Activated CD4-positive, alpha-beta T cell treated with anti-CD3 and anti-CD28 coated beads for 4 hours (primary cell): ENCODE measurements around the gene EFNA5.
"Not testable (repeated sequence)": the region's sequence is repeated elsewhere in the genome, so short reads cannot be mapped to it uniquely, and the experiment has no call there.

Experiments
- DNase-seq, 2 donors: peaks; one replicate each; pipeline ENCODE4 v3.0.0-alpha.2; 2020

Gene EFNA5

DNA sequence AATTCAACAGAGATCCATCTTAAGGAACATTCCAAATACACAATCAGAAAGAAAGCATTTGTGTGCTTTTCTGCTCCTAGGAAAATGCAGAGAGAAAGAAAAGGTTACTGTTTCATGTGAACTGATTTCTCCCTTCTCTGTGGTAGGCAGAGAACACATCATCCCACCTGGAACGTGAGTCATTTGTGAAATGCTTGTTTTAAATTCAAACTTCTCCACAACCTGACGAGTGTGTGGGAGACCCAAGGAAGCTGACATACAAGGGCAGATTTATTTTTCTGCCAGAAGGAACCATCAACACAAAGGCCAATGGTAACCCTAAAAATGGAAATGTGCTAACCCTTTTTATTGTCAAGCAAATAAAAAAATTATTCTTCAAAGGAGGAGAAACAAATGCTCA, 156.4 kb downstream of the EFNA5 start:
- DNase-seq = no peak

DNA sequence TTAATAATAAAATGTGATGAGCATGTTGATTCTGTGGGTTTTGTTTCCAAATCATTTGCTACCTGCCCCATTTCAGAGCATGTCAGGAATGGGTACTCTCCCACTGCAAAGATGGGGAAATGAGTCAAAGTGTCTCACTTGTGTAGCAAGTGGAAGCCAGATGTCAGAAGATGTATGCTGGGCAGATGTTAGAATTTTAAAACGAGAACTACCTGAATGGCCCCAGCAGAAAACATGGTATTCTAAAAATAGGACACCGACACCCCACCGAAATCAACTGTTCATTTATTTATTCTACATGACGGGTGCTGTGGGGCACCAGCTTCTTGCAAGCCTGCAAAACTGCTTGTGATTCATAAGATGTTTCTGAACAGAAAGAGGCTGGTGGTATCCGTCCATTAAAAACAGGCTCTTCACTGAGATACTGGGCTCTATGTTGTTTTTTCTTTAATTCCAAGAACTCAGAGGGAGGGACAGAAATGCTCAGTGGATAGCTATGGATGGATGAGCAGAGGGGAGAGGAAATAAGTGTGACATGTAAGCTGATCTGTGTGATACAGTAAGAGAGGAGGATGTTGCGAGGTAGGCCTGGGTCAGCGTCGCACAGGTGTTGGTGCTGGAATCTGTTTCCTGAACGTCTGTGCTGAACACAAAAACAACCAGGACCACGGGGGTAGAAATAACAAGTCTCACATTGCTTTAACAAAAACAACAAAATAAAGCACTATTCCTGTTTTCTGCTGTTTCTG, 157.2 kb downstream of the EFNA5 start:
- DNase-seq = no peak

DNA sequence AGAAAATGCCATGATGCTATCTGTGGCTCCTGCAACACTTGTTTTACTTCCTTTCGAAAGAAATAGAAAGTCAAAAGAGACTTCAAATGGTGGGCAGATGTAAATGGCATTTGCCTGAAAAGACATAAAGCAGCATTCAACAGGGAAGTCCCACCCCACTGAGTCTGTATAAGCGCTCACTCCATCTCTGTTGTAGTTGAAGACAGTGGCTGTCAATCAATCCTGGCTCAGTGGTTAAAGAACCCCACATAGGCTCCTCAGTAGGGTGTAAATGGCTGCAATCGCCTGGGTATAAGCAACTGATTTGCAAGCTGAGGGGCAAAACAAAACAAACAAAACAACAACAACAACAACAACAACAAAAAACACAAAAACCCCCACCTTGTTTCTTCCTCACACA, 158.7 kb downstream of the EFNA5 start:
- no peak for DNase-seq

DNA sequence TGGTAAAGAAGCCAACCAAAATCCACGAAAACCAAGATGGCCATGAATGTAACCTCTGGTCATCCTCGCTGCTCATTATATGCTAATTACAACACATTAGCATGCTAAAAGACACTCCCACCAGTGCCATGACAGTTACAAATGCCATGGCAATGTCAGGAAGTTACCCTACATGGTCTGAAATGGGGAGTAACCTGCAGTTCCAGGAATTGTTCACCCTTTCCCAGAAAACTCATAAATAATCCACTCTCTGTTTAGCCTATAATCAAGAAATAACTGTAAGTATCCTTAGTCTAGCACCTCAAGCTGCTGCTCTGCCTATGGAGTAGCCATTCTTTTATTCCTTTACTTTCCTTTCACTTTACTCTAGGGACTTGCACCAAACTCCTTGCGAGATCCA, 160.6 kb downstream of the EFNA5 start:
- DNase-seq = no peak

DNA sequence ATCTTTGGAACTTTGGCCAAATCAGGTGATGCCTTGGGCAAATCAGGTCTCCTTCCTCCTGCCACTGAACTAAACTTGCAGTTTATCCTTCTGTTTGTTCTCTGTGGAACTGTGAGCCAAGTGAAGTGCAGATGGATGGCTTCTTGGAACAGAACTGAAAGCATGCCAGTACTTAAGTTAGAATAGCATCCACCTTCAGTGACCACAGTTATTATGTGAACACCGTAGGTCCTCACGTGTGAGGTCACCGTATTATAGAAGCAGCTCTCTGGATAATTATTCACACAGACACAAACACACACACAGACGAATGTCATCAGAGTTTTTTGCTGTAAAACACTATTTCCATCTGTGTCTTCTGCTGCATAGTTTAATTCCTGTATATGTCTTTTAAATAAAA, 162.6 kb downstream of the EFNA5 start:
- DNase-seq = no peak

DNA sequence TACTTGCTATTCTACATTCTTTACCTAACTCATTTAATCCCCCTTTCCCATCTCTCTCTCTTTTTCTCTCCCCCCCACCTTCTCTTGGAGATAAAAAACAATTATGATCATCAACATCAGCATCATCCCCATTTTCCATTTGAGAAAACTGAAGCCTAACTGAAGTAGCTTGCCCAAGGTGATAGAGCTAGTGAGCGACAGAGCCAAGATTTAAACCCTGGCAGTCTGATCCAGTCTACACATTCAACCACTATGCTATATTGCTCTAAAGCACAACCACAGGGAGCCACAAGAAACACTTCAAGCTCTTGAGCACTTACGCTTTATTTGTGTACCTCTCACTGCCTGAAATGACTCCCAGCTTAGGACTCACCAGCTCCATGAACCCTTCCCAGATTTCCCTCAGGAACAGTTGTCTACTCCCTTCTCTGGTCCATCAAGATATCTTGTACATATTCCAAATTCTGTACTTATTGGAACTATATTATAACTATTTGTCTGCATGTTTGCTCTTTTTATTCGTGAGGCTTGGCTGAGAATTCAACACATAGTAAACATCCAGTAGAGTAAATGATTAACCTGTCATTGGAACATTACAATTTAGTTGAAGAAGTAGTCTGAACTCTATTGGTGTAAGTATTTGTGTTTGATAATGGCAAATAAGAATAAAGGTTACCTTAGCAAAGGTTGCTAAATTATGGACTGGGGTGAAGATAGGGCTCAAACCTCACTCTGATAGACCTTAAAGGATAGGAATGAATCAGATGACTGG, 164.8 kb downstream of the EFNA5 start:
- DNase-seq = no peak

DNA sequence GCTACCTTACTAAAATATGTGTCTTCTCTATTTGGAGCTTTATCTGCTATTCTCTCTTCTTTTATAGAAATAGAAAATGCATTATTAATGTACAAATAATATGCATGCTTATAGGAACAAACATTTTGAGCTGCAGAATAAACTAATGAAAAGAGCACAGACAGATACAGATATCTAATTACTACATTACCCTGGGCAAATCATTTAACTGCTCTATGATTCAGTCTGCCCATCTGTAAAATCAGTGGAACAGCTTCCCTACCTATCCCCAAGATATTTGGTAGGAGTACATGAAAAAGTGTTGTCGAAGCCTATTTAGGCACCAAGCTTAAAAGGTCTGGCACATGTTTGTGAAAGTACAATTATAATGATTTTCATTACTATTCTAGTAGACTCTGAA, 166.3 kb downstream of the EFNA5 start:
- no peak for DNase-seq

DNA sequence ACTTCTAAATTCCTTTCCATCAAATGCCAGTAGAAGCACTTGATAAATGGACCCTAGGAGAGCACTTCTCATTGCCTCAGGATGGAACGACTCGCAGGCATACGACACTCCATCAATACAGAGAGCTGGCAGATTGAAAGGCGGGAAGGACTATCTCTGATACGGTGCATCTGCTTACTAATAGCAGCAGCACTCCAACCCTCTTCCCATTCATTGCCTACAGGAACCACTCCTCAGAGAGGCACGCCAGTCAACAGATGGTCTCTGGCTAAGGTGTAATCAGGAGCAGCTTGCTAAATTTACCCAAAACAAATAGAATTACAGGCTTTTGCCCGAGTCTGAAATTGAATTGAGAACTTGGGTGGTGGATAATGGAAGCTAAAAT, 168.1 kb downstream of the EFNA5 start:
- DNase-seq = no peak

DNA sequence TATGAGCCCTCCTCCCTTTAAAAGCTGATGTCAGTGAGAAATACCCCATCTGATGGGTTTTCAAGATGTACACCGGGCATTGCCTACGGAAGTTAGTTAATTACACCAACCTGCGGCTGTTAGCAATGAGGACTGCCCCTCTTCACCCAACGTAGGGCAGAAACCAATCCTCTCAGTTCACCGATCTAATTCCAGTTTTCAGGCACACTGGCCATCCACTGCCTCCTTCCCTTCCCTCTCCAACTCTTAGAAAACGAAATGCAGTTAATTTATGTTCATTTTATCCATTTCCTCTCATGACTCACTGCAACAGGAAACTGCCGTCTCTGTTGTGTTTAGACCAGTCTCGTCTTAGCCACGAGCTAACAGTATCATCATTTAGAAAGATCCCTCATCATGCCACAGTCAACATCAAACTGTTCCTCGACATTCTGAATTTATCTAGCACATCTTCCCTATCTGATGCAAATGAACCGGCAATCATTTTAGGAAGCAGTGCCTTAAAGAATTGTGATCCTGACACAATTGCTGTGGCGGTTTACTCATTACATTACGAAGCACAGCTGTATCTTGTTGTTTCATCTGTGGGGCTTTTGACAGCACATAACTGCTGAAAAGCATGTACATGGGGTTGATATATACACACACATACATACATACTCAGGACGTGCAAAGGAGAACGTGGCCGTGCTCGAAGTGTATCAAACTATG, 168.6 kb downstream of the EFNA5 start:
- no peak for DNase-seq

DNA sequence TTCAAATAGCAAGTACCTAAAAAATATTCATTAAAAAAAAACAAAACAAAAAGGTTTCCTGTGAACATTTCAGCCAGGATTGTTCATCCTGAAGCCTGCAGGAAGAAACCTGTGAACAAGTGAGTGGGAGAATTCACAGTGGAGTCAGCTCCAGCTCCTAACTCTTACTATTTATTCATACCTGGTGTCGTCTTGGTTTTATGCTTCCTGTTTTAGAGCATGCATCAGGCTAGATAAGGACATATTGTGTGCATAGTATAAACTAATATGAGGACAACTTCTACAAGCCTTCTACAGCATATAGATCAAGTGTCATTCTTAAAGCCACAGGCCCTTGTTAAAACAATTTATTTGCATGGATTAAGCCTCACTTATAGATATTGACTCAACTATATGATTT, 169.9 kb downstream of the EFNA5 start:
- DNase-seq = no peak

DNA sequence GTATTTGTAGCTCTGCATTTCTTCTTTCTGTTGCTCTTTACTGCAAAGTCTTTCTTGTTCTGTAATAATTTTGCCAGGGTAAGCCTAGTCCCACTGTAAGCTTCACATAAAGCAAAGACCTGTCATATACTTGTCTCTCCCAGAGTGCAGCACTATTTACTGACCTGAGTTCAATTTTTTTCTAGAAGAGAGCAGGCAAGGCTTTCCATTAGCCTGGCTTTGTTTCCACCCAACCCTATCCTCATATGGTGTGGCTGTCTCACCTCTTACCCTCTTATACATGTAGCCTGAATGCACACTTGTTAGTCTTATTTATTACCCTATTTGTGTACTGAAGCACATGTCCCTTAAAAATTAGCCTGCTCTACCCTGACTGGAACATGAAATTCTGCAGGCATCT, 170.4 kb downstream of the EFNA5 start:
- no peak for DNase-seq

DNA sequence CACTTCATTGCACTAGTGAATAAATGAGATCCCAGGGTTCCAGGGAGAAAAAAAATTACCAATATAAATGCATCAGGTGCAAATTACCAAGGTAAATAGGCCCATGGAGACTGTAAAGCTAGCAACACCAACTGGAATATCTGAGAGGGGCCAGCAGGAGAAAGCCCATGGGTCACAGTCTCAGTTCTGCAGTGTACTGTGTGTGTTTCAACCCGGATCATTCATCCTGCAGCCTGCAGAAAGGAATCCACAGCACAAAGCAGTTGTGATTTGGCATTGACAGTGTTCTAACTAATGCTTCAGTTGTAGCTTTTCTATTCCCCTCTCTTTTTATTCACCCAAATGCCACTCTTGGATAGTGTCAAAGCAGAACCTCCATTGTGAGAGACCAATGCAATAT, 171.0 kb downstream of the EFNA5 start:
- DNase-seq = no peak

DNA sequence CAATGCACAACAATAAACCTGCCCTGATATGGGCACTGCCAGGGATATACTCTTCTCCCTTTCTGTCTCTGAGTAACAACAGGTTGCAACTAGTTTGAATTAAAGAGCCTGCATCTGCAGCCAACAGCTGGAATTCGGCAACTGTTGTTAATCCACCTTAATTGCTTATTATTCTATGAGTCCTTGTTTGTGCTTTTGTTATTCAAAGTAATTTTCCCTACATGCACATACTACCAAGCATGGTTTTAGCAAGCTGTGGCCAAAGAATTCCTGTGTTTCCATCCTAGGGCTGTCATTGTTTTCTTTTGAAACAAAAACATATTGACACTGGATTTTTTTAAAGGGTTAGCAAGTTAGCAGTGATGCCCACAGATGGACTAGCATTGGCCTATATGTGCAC, 171.5 kb downstream of the EFNA5 start:
- DNase-seq = no peak

DNA sequence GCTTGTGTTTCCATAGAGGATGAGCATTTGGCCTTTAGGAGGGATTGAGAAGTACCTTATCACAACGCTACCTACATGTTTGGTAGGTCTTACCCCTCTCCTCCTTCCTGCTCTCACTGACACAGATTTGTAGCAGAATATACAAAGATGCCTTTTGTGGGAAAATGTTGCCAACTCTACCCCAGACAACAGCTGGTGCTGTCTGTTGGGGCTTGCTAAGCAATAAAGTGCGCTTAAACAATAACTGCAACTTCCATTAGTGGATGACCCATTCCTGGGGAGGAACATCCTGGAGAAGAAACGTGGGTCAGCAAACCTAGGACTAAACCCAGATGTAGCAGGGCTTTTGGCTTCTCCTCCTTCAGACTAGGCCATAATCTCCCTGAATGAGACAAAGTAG, 174.3 kb downstream of the EFNA5 start:
- DNase-seq = no peak

DNA sequence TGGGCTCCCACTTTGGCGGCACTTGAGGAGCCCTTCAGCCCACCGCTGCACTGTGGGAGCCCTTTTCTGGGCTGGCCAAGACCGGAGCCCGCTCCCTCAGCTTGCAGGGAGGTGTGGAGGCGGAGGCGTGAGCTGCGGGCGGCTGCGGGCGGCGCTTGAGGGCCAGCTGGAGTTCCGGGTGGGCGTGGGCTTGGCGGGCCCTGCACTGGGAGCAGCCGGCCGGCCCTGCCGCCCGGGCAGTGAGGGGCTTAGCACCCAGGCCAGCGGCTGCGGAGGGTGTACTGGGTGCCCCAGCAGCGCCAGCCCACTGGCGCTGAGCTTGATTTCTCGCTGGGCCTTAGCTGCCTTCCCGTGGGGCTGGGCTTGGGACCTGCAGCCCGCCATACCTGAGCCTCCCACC, 176.6 kb downstream of the EFNA5 start:
- not testable (repeated sequence) for DNase-seq

DNA sequence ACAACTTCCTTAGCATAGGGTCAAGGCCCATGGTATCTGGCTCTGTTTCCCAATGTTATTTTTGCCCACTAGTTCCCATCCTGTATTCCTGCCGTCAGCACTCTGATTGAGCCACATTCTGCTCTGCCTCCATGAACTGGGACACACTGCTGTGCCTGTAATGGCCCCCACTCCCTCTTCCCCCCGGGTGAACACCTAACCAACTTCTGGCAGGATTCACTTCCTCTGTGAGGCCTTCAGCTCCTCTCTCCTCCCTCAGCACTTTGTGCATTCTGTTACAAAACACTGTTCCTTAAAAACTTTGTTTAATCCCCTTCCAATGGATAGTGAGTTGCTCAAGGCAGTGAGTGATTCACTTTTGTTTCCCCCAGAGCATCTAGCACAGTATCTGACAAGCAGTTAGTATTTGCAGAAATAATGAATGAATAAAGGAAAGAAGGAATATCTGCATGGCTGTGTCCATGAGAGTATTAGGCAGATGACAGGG, 183.6 kb downstream of the EFNA5 start:
- DNase-seq = no peak

DNA sequence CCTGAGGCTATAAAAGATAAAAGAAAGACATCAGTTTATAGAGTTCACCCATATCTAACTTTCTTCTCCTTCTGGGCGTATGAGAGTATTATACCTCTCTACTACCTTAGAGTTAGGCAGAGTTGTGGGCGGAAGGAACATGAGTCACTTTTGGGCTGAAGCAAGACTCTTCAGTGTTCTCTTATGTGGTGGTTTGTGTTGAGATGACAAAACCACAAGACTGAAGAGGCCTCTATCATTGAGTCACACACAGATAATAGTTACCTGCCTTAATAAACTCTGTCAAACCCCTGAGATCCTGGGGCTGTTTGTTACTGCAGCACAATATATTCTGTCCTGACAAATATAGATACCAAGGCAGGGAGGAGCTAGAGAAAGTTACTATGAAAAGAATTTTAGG, 184.2 kb downstream of the EFNA5 start:
- DNase-seq = peak; percentile 9 to 17

DNA sequence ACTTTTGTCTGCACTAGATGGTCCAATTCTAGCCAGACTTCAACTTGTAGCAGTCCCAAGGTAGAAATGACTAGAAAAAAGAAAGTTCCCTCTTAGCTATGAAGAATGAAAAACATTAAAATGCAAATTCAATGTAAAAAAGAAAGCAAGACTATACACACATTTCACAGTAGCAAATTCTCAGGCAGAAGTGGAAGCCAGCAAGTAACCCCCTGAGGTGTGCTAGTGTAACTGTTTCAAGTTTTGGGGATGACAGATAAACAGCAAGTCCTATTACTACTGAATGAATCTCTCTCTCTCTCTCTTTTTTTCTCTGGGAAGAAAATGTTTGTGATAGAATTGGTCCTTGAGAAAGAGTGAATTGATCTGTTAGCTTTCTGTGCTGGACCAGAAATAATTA, 185.6 kb downstream of the EFNA5 start:
- no peak for DNase-seq

DNA sequence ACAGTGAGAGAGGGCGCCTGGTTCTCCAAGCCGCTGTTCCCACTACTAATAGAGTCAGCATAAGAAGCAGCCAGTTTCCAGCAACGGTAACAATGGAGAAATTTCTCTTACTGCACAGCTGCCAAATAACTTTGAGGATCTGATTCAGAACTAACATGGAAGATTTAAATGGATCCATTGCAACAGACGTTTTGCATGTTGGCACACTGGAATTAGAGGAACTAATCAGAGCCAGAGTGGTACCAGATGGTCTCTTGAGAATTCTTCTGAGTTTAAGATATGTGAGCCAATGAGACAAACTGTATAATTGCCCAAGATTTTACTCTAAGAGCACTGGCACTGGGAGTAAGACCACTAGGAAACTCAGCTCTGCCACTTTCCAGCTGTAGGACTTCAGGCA, 186.5 kb downstream of the EFNA5 start:
- DNase-seq = no peak

DNA sequence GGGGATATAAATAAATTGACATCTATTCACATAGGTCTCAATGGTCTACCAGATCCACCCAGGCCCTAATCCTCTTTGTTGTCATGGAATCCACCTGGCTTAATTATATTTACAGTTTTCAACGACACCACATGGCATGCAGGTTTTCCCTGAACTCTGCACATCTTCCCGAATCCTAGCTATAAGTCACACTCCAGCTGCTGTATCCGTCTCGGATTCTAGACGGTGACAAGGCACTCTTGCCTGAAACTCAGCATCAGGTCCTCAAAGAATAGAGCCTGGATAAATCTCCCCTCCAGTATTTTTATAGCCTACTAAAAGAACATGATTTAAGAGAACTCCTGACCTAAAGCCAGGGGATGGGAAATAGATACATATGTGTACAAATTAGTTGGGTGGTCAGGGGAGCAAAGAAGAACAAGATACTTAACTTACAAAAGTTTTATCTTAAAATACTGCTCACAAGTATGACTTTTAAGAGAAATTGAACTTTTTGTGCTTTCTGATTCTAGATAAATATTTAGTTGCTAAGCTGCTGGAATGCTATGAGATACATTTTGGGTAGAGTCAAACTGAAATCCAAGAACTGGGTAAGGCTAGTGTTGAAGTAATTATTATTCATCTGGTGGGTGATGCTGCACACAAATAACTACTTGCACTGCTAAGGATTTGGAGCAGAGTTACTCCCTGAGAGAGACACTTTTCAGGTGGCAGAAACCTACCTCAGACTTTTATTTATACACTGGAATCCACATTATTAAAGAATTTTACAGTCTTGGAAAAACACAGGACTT, 187.3 kb downstream of the EFNA5 start:
- DNase-seq = no peak

DNA sequence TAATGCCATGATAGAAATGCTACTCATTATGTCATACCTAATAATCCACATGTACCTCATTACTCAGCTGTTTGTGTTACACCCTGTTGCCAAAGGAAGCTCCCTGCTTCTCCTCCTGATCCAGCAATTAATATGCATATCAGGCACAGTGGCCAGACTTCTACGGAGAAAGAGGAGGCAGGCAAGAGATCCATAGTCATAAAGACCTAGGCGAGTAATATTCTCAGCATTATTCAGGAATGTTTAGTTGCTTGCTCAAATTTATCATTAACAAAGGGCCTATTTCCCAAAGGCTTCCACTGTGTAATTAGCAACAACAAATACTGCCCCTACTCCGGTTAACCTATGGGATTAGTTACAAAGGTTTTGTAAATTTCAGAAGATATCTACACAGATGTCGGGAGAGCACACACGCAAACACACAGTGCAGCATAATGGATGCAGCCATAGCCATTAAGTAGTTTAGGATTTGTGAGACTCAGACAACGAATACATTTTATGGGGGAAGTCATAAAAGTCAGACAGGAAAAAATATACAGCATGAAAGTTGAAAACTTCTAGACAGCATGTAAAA, 192.6 kb downstream of the EFNA5 start:
- no peak for DNase-seq

DNA sequence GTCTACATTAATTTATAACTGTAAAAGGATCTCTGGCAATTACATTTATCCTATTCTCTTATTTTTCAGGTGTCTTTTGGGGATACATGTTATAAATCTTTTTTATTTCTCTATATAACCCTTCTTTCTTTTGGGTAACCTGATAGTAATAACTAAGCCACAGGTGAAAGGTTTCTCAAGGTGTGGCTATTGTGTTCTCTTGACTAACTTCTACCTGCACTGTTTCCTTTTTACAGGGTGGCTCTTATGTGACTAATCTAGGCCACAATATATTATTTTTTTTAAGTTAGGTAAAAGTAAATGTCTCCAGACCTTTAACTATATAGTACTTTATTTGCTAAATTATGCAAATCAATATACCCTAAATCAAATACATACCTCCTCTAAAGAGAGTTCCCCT, 193.2 kb downstream of the EFNA5 start:
- DNase-seq = no peak

DNA sequence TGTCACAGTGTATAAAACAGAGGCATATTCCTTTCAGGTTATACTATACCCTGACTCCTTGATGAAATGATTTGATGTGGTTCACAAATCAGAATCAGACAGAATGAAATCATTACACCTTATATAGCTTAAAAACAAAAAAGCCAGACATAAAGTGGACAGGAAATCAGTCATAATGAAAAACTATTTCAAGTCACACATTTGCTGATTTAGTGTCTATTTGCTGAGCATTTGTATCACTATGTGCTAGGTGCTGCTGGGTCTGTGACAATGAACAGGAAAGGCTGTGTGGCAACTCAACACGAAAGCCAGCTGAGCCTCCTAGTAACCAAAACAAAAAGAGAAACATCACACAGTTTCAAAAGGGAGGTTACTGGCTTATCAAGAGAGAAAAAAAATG, 194.0 kb downstream of the EFNA5 start:
- no peak for DNase-seq
